ENCODE data around the gene ASCL2.

ASCL2 gene

GRCh38 chr11:2307501-2308331 is 37.3 kb upstream of the ASCL2 start:
- DNase-seq = no peak

DNA sequence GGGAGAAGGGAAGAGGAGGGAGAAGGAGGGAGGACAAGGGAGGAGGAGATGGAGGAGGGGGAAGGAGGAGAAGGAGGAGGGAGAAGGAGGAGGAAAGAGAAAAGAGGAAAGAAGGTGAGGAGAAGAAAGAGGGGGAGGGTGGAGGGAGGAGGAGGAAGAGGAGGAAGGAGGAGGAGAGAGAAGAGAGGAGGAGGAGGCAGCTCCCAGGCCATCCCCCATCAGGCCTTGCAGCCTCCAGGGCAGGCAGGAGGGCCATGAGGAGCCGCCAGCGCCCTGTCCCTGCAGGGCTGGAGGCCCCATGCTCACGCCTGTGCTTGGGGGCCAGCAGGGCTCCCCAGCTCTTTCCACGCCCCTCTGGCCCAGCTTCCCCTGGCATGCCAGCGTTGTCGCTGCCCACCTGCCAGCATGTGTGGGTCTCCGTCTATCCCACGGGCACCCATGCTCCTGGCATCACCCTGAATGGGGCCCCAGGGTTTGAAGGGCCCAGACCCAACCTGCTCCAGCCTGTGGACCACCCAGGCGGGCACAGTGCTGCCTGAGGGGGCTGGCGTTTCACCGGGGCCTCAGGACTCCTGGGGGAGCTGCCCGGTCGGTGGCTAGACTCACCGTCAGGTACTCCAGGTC is 36.6 kb upstream of the ASCL2 start:
- DNase-seq = peak; percentile 22

DNA sequence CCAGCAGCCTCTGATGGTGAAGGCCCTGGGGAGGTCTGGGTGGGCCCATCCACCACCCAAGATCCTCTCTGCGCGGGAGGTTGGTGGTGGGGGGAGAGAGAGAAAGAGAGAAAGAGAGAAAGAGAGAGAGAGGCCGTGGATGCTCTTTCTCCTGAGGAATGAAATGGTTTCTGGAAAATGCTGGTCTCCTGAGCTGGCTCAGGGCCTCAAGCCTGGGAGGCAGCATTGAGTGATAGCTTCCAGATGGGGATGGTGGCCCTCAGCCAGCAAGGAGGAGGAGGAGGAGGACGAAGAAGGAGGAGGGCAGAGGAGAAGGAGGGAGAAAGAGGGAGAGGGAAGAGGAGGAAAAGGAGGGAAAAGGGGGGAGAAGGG is 36.0 kb upstream of the ASCL2 start:
- peak; percentile 78 for DNase-seq

GRCh38 chr11:2305788-2306451 is 35.5 kb upstream of the ASCL2 start:
- DNase-seq = peak; percentile 40

- peak; percentile 66 for DNase-seq
These were observed 34.9 kb upstream of the ASCL2 start for GRCh38 chr11:2305140-2305778.

DNA sequence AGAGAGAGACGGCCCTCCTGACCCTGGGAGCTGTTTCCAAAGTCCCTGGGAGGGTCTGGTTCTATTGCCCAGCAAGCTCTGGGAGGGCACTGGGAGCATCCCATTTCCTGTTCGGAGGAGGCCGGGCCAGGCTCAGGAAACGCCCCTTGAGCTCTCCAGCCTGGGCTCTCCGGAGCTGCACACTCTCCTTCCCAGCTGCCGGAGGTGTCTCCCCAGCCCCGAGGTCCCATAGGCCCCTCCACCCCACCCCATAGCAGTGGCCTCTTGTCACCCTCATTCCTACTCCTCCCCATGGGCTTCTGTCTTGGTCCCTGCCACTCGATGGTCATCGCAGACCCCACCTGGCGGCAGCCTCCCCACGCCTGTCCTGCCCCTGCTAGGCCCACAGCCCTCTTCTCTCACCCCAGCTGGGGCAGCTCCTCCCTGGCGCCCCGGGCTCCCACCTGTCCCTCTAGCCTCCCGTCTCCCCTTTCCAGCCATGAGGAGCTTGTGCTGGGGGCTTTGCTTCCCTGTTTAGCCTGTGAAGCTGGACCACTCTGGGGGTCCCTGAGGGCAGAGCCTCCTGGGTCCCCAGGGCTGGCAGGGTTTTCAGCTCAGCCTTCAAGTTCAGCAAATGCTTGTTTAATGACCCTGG is 34.2 kb upstream of the ASCL2 start:
- DNase-seq = no peak

DNA sequence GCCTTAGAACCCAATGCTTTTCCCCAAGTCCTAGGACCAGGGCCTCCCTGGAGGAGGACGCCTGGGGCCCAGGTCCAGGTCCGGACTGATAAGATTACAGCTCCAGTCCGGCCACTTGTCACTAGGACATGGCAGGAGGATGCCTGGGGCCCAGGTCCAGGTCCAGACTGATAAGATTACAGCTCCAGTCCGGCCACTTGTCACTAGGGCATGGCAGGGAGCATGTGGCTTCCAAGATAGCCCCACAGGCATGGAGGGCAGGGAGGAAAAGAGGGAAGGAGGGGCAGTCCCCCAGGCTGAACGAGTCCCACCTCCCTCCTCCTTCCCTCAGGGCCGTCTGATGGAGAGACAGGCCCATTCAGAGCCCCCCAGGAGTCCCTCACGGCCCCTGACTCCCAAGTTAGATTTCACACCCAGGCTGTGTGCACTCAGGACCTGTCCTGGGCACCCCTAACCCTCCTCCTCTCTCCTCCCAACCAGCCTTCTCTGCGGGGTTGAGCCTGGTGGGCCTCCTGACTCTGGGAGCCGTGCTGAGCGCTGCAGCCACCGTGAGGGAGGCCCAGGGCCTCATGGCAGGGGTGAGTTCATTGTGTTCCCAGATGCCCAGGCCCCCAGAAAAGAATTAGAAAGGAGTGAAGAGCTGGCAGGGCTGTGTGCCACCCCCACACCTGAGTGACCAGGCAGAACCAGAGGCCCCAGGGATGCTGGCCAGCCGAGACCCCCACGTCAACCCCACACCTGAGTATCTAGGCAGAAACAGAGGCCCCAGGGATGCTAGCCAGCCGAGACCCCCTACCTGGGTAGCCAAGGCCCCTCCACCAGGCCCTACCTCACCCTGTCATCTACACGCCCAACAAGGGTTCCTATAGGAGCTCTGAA is 33.5 kb upstream of the ASCL2 start:
- no peak for DNase-seq

GRCh38 chr11:2302896-2303626 is 32.7 kb upstream of the ASCL2 start:
- DNase-seq = no peak

DNA sequence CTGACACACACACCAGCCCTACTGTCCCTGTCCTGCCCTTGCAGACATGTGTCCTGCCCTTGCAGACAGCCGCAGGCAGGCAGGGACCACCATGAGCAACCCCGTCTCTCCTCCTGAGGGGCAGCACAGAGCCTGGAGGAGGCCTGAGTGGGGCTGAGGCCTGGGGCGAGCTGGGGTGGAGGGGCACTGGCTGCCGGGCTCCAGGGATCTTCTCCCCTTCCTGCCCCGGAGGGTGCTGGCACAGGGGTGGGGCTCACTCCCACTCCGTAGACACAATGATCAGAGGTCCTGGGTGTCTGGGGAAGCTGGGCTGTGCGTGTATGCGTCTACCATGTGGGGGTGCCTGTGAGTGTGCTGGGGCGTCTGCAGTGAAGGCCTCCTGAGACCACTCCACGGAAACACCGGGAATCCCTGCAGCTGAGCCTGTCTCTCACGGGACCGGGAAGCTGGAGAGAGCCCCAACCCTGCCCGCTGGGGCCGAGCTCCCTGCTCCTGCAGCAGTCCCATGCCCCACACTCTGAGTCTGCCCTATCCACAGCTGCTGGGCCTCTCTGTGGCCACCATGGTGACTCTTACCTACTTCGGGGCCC is 32.0 kb upstream of the ASCL2 start:
- no peak for DNase-seq

DNA sequence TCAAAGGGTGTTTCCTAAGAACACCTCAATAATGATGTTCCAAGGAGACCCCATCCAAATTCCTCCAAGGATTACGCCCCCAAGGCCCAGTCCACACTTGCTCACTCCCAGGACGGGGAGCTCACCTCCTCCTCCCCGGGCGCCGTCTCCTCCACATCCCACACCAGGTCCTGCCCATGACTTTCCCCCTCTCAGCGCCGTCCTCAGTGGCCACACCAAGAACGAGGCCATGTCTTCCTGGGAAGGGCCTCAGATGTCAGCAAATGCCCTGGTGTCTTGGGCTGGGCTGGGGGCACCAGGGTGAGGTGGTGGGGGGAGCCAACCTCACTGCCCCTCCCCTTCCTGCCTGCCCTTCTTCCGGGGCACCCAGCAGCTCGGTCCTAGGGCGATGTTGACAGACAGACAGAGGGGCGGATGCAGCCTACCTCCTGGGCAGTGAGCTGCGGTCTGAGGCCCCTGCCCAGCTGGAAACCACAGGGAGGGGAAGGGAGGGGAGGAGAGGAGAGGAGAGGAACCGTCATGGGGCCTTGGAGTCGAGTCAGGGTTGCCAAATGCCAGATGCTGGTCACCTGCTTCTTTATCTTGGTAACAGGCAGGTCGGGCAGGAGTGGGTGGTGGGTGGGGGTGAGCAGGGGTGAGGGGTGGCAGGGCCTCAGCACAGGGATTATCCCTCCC is 31.4 kb upstream of the ASCL2 start, which contains the start of the genes C11orf21 and TSPAN32:
Gene C11orf21 (minus strand): TSS at position 288 of the 675 bp plus-strand sequence. CDS start 110 bp downstream, at position 178.
Gene TSPAN32 (plus strand): TSS at position 383 of the 675 bp plus-strand sequence. CDS start 137 bp downstream, at position 520.
- peak; percentile 24 for DNase-seq

DNA sequence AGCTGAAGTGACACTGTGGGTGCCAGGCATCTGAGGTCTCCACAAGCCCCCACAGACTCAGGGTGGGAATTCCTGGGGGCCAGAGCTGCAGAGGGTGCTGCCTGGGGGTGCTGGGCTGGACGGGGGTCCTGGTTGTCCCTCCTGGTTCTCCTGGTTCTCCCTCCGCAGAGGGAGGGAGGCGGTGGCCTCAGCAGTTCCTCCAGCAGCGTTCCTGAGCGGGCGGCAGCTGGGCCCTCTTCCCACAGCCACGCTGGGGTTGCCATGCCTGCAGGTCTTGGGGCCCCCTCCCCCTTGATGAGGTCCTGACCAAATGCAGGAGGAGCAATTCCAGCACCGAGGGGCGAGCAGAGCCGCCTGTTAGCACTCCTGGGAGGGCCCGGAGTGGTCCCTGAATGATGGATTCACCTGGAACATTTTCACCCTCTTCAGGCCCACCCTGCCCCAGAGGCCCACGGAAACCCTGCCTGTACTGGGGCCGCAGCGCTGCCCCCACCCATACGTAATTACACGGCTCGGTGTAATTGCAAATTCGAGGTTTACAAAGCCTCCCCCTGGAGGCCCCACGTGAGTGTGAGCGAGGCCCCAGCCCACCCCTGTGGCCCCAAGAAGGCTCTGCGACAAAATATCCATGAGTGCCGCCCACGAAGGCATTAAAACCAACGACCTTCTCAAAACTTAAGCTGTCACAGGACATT is 30.7 kb upstream of the ASCL2 start:
- DNase-seq = no peak

DNA sequence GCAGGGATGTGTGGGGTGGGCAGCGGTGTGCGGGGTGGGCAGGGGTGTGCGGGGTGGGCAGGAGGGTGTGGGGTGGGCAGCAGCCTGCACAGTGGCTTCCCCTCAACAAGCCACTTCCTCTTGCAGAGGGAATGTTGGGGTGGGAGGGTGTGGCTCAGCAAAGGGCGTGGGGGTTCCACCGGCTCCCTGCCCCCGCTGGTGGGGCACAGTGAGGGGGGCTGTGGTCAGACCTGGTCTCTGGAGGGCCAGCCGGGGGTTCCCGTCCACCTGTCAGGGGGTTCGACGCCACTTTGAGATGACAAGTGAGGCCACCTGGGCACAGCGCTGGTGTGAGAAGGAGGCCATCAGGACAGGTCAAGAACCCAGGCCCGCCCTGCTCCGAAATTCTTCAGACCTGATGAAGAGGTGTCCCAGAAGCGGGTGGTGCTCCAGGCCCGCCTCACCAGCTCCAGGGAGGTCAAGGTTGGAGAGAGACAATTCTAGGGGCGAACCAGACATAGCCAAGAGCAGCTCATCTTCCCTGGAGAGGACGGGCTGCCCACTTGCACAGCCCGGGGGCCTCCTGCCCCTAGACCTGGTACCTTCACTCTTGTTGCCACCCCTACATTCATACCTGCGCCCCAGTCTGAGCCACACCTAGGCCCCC is 30.0 kb upstream of the ASCL2 start:
- no peak for DNase-seq

DNA sequence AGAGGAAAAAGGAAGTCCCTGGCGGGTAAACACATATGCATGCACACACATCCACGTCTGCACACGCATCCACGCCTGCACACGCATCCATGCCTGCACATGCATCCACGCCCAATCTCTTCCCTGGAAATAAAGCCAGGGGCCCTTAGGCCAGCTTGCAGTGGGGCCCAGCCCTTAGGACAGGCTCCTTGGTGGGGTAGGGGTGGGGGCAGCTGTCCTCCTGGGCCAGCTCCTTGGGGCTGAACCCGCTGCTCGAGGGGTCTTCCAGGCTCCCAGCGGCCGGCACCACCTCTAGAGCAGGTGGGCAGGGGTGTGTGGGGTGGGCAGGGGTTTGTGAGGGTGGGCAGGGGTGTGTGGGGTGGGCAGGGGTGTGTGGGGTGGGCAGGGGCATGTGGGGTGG is 29.4 kb upstream of the ASCL2 start:
- no peak for DNase-seq

- no peak for DNase-seq
These were observed 28.7 kb upstream of the ASCL2 start for GRCh38 chr11:2298795-2299761.

DNA sequence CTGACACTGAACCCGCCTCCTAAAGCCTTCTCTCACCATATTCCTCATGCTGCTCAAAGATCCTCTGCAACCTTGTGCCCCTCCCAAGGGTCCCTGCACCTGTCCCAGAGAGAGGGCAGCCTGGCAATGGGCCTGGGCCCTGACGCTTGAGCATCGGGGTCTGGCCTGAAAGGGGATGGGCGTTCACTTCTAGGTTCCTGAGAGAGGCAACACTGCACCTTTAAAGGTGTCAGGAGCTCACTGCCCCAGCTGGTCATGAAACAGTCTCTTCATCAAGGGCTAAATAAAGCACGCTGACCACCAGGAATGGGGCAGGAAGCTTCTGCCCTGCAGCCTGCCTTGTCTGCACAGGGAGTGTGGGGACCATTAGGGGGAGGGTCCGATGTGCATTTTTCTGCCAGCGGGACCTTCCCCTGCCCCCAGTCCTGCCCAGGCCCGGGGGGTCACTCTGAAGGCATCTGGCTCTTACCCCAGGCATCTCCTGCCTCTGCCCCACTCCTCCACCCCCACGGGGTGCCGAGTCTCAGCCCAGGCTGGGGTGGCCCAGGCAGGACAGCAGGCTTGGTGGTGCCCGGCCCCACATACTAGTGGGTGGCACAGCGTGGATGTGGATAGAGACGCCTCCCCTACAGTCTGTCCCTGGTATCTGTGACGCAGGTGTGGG is 27.9 kb upstream of the ASCL2 start:
- no peak for DNase-seq

DNA sequence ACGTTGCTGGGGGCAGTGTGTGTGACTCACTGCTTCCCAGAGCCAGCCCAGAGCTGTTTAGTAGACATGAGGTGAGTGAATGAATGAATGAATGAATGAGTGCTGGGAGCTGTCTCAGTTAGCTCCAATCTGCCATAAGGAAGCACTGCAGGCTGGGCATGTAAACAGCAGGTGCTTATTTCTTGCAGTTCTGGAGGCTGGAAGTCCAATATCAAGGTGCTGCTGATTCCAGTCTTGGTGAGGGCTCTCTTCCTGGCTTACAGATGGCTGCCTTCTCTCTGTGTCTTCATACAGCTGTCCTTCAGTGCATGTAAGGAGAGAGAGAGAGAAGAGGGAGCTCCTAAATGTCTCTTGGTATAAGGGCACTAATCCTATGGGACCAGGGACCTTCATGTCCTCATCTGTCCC is 27.2 kb upstream of the ASCL2 start:
- DNase-seq = no peak

All from EL (cell line).